ENCODE data around the gene TXNDC12.

The TXNDC12 gene

DNA sequence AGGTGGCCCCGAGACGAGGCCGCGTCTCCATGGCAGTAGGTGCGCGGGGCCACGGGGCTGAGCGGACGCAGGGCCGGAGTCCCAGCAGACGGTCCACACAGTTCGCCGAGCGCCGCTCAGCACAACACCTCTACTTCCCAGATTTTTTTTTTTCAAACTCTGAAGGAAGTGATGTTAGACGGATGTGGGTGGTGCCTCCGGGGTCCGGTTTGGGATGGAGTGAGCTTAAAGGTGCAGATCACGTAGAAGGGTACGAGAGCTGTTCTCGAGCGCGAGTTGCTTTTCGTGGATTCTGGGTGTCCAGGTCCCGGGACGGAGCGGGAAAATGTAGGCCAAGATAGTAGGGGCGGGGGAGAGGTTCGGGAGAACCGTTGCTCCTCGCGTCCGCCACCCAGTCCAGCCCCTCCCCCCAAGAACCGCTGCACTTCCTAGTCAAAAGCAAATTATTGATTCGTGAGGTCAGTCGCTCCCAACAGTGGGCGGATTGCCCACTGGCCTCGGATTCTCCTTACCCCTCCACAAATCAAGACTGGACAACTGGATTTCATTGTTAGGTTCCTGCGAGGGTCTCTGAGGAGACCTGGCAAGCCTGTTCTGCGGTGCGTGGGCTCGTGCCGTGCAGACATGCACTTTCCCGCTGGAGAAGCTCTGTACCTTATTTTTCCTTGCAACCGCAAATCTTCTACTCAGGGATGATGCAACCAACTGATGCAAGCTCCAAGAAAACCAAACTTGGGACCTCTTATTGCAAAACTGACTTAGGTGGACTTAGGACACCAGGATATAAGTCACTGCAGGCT is at the start of gene TXNDC12 (continued):
- TF ChIP-seq, protein P1, sequence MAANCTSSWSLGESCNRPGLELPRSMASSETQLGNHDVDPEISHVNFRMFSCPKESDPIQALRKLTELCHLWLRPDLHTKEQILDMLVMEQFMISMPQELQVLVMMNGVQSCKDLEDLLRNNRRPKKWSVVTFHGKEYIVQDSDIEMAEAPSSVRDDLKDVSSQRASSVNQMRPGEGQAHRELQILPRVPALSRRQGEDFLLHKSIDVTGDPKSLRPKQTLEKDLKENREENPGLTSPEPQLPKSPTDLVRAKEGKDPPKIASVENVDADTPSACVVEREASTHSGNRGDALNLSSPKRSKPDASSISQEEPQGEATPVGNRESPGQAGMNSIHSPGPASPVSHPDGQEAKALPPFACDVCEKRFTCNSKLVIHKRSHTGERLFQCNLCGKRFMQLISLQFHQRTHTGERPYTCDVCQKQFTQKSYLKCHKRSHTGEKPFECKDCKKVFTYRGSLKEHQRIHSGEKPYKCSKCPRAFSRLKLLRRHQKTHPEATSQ (tag by site-specific recombination; IDR thresholded peaks at IDR 0.05) = no peak
- TF ChIP-seq ZNF16 (tag by site-specific recombination; IDR thresholded peaks at IDR 0.05; ENCODE audit: low read depth) (no peak), ZNF354C (tag by site-specific recombination; IDR thresholded peaks at IDR 0.05; ENCODE audit: borderline replicate concordance, low read depth) (no peak), ZNF670 (tag by site-specific recombination; IDR thresholded peaks at IDR 0.05; ENCODE audit: low read depth) (no peak), ZNF10 (tag by site-specific recombination; IDR thresholded peaks at IDR 0.05) (no peak), ZNF529 (tag by site-specific recombination; IDR thresholded peaks at IDR 0.05; ENCODE audit: insufficient replicate concordance) (no peak), ZBTB8A (tag by site-specific recombination; IDR thresholded peaks at IDR 0.05) (peak; percentile 9; the same call in 1 of the 2 replicates), ZNF423 (tag by site-specific recombination; IDR thresholded peaks at IDR 0.05) (no peak), ZBTB20 (tag by site-specific recombination; IDR thresholded peaks at IDR 0.05) (peak; percentile 67; the same call in 1 of the 2 replicates), ZFP37 (tag by site-specific recombination; IDR thresholded peaks at IDR 0.05) (peak; percentile 66; the same call in 1 of the 2 replicates), ZNF426 (tag by site-specific recombination; IDR thresholded peaks at IDR 0.05) (no peak), ZBTB1 (tag by site-specific recombination; IDR thresholded peaks at IDR 0.05) (no peak), FEZF1 (tag by site-specific recombination; IDR thresholded peaks at IDR 0.05) (peak; percentile 7; the same call in 1 of the 2 replicates), ZNF223 (tag by site-specific recombination; IDR thresholded peaks at IDR 0.05) (no peak), ZNF600 (tag by site-specific recombination; IDR thresholded peaks at IDR 0.05) (peak; percentile 98), ZNF777 (tag by site-specific recombination; IDR thresholded peaks at IDR 0.05; ENCODE audit: borderline replicate concordance) (no peak), ZNF174 (tag by site-specific recombination; IDR thresholded peaks at IDR 0.05) (no peak), ZNF76 (tag by site-specific recombination; IDR thresholded peaks at IDR 0.05; ENCODE audit: borderline replicate concordance, low read depth) (peak; percentile 72; the same call in 1 of the 2 replicates), YY2 (tag by site-specific recombination; IDR thresholded peaks at IDR 0.05) (no peak), ZNF169 (tag by site-specific recombination; IDR thresholded peaks at IDR 0.05) (no peak), ZNF239 (tag by site-specific recombination; IDR thresholded peaks at IDR 0.05) (no peak), ZNF292 (tag by site-specific recombination; IDR thresholded peaks at IDR 0.05; ENCODE audit: borderline replicate concordance, low read depth) (no peak), ZNF830 (tag by site-specific recombination; IDR thresholded peaks at IDR 0.05; ENCODE audit: low read depth) (no peak), ZNF558 (tag by site-specific recombination; IDR thresholded peaks at IDR 0.05) (peak; percentile 37; the same call in 1 of the 2 replicates), ZNF155 (tag by site-specific recombination; IDR thresholded peaks at IDR 0.05) (no peak), ZNF48 (tag by site-specific recombination; IDR thresholded peaks at IDR 0.05) (no peak), ZNF530 (tag by site-specific recombination; IDR thresholded peaks at IDR 0.05; ENCODE audit: low read depth) (no peak), KLF1 (tag by site-specific recombination; IDR thresholded peaks at IDR 0.05) (peak; percentile 43), ZNF776 (tag by site-specific recombination; IDR thresholded peaks at IDR 0.05; ENCODE audit: borderline replicate concordance) (no peak)
- TF ChIP-seq, protein P2, sequence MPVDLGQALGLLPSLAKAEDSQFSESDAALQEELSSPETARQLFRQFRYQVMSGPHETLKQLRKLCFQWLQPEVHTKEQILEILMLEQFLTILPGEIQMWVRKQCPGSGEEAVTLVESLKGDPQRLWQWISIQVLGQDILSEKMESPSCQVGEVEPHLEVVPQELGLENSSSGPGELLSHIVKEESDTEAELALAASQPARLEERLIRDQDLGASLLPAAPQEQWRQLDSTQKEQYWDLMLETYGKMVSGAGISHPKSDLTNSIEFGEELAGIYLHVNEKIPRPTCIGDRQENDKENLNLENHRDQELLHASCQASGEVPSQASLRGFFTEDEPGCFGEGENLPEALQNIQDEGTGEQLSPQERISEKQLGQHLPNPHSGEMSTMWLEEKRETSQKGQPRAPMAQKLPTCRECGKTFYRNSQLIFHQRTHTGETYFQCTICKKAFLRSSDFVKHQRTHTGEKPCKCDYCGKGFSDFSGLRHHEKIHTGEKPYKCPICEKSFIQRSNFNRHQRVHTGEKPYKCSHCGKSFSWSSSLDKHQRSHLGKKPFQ (tag by site-specific recombination; IDR thresholded peaks at IDR 0.05) = 0 out of 2 replicates have a peak, but pooled peaks have one; percentile 32
- TF ChIP-seq, protein P3, sequence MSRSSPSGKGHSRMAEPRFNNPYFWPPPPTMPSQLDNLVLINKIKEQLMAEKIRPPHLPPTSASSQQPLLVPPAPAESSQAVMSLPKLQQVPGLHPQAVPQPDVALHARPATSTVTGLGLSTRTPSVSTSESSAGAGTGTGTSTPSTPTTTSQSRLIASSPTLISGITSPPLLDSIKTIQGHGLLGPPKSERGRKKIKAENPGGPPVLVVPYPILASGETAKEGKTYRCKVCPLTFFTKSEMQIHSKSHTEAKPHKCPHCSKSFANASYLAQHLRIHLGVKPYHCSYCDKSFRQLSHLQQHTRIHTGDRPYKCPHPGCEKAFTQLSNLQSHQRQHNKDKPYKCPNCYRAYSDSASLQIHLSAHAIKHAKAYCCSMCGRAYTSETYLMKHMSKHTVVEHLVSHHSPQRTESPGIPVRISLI (tag by site-specific recombination; IDR thresholded peaks at IDR 0.05) = peak; percentile 93
- TF ChIP-seq, protein P4, sequence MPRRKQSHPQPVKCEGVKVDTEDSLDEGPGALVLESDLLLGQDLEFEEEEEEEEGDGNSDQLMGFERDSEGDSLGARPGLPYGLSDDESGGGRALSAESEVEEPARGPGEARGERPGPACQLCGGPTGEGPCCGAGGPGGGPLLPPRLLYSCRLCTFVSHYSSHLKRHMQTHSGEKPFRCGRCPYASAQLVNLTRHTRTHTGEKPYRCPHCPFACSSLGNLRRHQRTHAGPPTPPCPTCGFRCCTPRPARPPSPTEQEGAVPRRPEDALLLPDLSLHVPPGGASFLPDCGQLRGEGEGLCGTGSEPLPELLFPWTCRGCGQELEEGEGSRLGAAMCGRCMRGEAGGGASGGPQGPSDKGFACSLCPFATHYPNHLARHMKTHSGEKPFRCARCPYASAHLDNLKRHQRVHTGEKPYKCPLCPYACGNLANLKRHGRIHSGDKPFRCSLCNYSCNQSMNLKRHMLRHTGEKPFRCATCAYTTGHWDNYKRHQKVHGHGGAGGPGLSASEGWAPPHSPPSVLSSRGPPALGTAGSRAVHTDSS (tag by site-specific recombination; IDR thresholded peaks at IDR 0.05) = 0 out of 2 replicates have a peak, but pooled peaks have one; percentile 44
- TF ChIP-seq, protein P5, sequence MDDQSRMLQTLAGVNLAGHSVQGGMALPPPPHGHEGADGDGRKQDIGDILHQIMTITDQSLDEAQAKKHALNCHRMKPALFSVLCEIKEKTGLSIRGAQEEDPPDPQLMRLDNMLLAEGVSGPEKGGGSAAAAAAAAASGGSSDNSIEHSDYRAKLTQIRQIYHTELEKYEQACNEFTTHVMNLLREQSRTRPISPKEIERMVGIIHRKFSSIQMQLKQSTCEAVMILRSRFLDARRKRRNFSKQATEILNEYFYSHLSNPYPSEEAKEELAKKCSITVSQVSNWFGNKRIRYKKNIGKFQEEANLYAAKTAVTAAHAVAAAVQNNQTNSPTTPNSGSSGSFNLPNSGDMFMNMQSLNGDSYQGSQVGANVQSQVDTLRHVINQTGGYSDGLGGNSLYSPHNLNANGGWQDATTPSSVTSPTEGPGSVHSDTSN (CRISPR knock-in tag; IDR thresholded peaks at IDR 0.05) = no peak
